ENCODE data around the gene DNAH2.

The DNAH2 gene

GRCh38 chr17:7716901-7717755, at the start of gene DNAH2:
Gene DNAH2, plus strand, starts transcription at chr17:7717744. Its CDS starts 1,991 bp downstream, at chr17:7719735.
- FAIRE-seq (no peak), DNase-seq (ENCODE audit: low spot score) (peak; percentile 64)

- FAIRE-seq: no peak
- no peak for DNase-seq (ENCODE audit: low spot score)
Observed at GRCh38 chr17:7668482-7668881, 49.1 kb upstream of the DNAH2 start.

GRCh38 chr17:7673239-7673638, 44.3 kb upstream of the DNAH2 start:
- DNase-seq (ENCODE audit: low spot score): peak; percentile 9
- FAIRE-seq: no peak

- no peak for DNase-seq (ENCODE audit: low spot score)
- FAIRE-seq: no peak
Observed at GRCh38 chr17:7674934-7675333, 42.6 kb upstream of the DNAH2 start.

GRCh38 chr17:7676533-7676932, 41.0 kb upstream of the DNAH2 start:
- DNase-seq (ENCODE audit: low spot score): no peak
- FAIRE-seq: no peak

- DNase-seq (ENCODE audit: low spot score) (no peak), FAIRE-seq (no peak)
Observed at GRCh38 chr17:7677388-7678067, 40.0 kb upstream of the DNAH2 start.

- DNase-seq (ENCODE audit: low spot score) (no peak), FAIRE-seq (no peak)
Observed at GRCh38 chr17:7684851-7685532, 32.6 kb upstream of the DNAH2 start.

GRCh38 chr17:7685533-7686221, 31.9 kb upstream of the DNAH2 start:
- peak; percentile 82 for DNase-seq (ENCODE audit: low spot score)
- peak; percentile 41 for FAIRE-seq

- no peak for FAIRE-seq
- DNase-seq (ENCODE audit: low spot score): peak; percentile 63
Observed at GRCh38 chr17:7686222-7687071, 31.1 kb upstream of the DNAH2 start.

- peak; percentile 82 for DNase-seq (ENCODE audit: low spot score)
- FAIRE-seq: peak; percentile 26
Observed at GRCh38 chr17:7687072-7687907, 30.3 kb upstream of the DNAH2 start, which contains the start of gene TP53. Gene TP53, minus strand, starts transcription at chr17:7687490. Its CDS starts 10,896 bp downstream, at chr17:7676594.

GRCh38 chr17:7687908-7688807, 29.4 kb upstream of the DNAH2 start, which contains the start of gene WRAP53:
Gene WRAP53, plus strand, starts transcription at chr17:7688477. Its CDS starts 172 bp downstream, at chr17:7688649.
- FAIRE-seq (peak; percentile 85), DNase-seq (ENCODE audit: low spot score) (peak; percentile 96)

- DNase-seq (ENCODE audit: low spot score): no peak
- no peak for FAIRE-seq
Observed at GRCh38 chr17:7688808-7689316, 28.7 kb upstream of the DNAH2 start.

GRCh38 chr17:7695586-7695985, 22.0 kb upstream of the DNAH2 start:
- no peak for DNase-seq (ENCODE audit: low spot score)

GRCh38 chr17:7697828-7698588, 19.5 kb upstream of the DNAH2 start:
- no peak for FAIRE-seq
- DNase-seq (ENCODE audit: low spot score): no peak

More at GRCh38 chr17:7695586-7695985, 22.0 kb upstream of the DNAH2 start:
- FAIRE-seq: no peak

- FAIRE-seq (no peak), DNase-seq (ENCODE audit: low spot score) (no peak)
Observed at GRCh38 chr17:7700510-7700909, 17.0 kb upstream of the DNAH2 start.

GRCh38 chr17:7701681-7702080, 15.9 kb upstream of the DNAH2 start:
- no peak for FAIRE-seq
- no peak for DNase-seq (ENCODE audit: low spot score)

- FAIRE-seq (no peak), DNase-seq (ENCODE audit: low spot score) (no peak)
Observed at GRCh38 chr17:7702776-7703175, 14.8 kb upstream of the DNAH2 start.
